ENCODE data around the gene DDX31.

Gene DDX31

GRCh38 chr9:132673355-132673754, 3.6 kb upstream of the DDX31 start:
- DNase-seq (ENCODE audit: low spot score) = peak; percentile 83

GRCh38 chr9:132672413-132672690, 2.6 kb upstream of the DDX31 start:
- peak; percentile 6 for DNase-seq (ENCODE audit: low spot score)

GRCh38 chr9:132671620-132672412, 2.0 kb upstream of the DDX31 start:
- peak; percentile 6 for DNase-seq (ENCODE audit: low spot score)

DNA sequence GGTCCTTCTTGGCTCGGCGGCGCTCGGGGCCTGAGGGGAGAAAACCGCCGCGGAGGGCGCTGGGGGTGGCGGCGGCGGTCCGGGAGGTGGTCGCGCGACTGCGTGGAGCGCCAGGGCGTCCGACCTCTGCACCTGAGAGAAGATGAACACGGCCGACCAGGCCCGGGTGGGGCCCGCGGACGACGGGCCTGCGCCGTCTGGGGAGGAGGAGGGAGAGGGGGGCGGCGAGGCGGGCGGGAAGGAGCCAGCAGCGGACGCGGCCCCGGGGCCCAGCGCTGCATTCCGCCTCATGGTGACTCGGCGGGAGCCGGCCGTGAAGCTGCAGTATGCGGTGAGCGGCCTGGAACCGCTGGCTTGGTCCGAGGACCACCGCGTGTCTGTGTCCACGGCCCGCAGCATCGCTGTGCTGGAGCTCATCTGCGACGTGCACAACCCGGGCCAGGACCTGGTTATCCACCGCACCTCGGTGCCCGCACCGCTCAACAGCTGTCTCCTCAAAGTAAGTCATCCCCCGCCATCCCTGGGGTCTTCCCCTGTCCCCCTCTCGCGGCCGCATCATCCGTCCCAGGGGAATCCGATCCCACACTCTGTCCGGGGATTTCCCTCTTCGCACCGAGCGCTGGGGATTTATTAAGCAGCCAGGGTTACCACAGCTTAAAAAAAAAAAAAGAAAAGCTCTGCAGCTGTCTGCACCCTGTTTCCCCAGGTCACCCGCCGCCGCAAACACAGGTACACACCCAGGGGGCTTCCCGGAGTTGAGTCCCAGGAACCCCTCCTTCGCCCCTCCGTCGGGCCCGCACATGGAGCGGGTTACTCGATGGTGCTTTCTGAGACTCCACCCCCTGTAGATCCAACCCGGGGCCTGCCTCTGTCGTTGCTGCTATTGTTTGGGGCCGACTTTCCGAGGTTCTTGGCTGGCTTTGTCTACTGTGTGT, 941 bp upstream of the DDX31 start, which contains the start of gene GTF3C4:
TSS of gene GTF3C4 (plus strand) at position 8 of the 935 bp plus-strand sequence. CDS start at position 143, 135 bp downstream.
- DNase-seq (ENCODE audit: low spot score) = peak; percentile 67

GRCh38 chr9:132669319-132669697, 475 bp downstream of the DDX31 start:
- DNase-seq (ENCODE audit: low spot score) = no peak

DNA sequence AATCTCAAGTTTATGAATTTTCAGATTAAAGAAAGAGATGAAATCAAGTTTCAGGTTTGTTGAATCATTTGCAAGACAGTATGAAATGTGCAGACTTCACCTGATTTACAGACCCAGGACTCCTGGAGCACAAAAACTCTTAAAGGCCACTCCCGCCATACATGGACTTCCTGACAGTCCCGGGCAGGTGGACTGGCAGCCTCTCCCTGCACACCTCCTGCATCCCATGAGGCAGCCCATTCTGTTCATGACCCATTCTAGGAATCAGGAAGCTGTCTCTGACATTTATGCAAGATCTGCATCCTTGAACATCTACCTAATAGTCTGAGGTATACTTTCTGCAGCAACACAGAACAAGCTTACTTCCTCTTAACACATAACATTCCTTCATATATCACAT, 5.9 kb downstream of the DDX31 start:
- DNase-seq (ENCODE audit: low spot score) = no peak

- DNase-seq (ENCODE audit: low spot score) = no peak
Observed at GRCh38 chr9:132663117-132663516, 6.7 kb downstream of the DDX31 start.

GRCh38 chr9:132662152-132662945, 7.4 kb downstream of the DDX31 start:
- no peak for DNase-seq (ENCODE audit: low spot score)

GRCh38 chr9:132656299-132656698, 13.5 kb downstream of the DDX31 start:
- DNase-seq (ENCODE audit: low spot score) = no peak

DNA sequence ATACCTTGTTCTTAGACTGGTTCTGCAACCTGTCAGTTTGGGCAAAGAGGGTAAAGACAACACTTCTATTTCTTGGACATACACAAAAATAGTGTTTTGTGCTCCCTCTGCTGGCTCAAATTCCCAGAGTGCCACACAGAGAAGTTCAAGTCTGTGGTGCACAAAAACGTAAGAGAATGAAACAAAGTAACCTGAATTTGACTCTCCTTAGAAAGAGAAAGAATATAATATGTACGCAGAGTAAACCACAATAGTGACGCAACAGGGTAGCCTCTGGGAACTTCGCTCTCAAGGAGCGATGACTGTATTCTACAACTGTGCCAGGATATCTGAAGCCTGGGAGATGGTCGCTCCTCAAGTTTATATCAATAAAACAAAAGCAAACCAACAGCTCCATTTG, 18.5 kb downstream of the DDX31 start:
- DNase-seq (ENCODE audit: low spot score) = peak; percentile 43

GRCh38 chr9:132648685-132649084, 21.1 kb downstream of the DDX31 start:
- no peak for DNase-seq (ENCODE audit: low spot score)

DNA sequence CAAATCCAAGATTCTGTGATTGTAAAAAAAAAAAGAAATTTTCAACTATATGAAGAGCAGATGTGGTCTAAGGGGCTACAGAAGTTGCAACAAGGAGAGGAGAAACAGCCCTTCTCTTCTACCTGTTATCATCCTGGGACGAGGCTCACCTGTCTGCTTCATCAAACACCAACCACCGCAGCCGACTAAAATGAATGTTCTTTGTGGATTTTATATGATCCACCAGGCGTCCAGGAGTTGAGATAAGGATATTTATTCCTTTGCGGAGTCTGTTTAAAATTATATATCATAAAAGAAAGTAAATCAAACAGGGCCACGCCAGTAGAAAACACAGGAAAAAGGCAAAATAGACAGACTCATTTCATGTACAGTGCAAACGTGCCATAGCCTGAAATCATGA, 21.5 kb downstream of the DDX31 start:
- DNase-seq (ENCODE audit: low spot score) = no peak

DNA sequence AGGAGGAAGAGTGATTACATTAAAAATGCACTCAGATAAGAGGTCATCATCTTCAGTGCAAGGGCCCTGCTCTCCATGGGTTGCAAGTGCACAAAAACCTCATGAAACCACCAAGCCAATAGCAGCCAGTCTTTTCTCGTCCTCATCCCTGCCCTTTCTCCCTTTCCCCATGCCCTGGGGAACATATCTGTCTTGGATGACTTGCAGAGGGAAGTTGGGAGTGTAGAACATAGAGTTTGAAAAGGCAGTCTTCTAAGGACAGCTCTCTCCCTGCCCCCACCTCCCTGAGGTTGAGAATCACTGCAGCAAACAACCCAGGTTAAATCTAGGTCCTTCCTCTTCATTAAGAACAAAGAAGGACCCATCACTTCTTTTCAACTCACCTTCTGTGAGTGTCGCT, 22.0 kb downstream of the DDX31 start:
- no peak for DNase-seq (ENCODE audit: low spot score)

DNA sequence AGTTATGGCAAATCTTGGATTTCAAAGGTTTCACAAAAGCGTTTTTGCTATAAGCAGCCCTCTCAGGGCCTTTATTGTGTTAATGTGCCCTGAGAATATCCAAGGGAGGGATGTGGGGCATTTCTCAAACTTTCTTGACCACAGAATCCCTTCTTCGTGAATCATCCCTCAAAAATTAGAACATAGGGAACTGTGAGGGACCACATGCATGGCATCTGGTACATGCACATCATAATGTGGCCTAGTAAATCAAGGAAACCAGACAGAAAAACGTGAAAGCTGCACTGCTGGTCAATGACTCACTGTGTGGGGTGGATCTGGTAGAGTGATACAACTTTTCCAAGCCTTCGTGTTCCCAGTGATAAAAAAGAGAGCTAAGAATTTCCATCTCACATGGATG, 22.4 kb downstream of the DDX31 start:
- DNase-seq (ENCODE audit: low spot score) = no peak

DNA sequence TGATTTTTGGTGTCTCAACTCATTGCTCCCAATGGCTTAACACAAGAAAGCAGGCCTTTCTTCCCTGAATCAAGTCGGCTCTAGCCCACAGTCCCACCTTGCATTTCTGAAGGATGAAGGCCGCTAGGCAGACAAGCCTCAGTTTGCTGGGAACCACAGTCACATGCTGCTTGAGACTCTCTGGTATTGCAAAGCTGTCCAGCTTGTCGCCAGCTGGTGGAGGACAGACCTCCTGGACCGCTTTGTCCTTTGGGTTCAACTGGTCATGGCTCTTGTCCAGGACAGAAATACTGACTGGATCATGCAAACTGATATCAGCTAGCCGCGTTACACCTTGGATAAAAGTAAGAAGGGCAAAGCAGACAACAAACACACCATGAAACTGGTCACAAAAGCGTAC, 23.1 kb downstream of the DDX31 start:
- no peak for DNase-seq (ENCODE audit: low spot score)

- DNase-seq (ENCODE audit: low spot score) = no peak
Observed at GRCh38 chr9:132645711-132646110, 24.1 kb downstream of the DDX31 start.

DNA sequence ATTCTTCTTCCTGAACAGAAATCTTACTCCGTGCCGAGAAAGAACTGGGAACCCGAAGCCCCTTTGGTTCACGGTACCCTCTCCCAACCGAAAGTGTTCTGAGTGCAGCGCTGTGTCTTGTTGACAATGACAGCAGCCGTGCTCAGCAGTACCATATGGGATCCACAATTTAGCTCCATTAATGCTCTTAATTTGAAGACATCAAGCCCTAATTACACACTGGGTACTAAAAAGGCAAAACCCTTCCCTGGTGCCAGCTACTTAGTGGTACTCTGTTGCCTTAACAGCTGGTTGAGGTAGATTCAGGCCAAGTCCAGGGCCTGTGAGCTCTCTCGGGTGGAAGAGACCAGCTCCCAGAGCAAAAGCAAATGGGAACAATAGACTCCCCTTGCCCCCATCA, 24.5 kb downstream of the DDX31 start:
- DNase-seq (ENCODE audit: low spot score) = no peak

GRCh38 chr9:132644251-132644650, 25.5 kb downstream of the DDX31 start:
- DNase-seq (ENCODE audit: low spot score) = peak; percentile 52

GRCh38 chr9:132641216-132641615, 28.6 kb downstream of the DDX31 start:
- DNase-seq (ENCODE audit: low spot score) = no peak

DNA sequence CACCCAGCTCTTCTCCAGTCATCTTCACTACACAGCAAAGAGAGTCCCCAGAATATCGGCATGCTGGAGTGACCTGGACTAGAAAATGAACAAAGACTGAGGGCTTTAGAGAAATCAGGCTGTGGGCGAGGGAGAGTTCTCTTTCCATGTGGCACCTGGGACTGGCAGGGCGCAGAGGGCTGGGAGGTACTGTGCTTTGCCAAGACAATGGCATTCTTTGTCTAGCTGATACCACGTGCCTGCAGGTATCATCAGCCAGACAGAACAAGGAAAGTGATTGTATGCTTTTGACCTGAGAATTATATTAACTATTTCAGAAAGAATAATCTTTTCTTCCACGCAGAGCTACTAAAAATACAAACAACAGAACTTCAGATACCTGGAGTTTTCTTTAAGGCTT, 30.5 kb downstream of the DDX31 start:
- no peak for DNase-seq (ENCODE audit: low spot score)

DNA sequence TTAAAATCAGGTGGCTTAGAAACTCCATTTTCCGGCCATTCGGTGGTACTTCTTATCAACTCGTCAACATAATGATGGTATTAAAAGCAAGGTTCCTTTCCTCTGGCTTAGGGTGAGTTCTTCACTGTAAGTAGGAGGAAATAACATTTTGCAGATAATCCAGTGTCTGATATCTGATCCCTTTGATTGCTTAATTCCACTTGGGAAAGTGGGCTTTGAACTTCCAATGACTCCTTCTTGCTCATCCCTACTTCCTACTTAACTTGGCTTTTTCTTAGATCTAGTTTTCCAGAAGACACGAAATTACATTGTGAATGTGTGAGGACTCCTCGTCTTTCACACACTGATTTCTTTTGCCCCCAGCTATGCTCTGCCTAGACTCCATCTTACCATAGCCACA, 31.5 kb downstream of the DDX31 start:
- DNase-seq (ENCODE audit: low spot score) = no peak

GRCh38 chr9:132637801-132638200, 32.0 kb downstream of the DDX31 start:
- no peak for DNase-seq (ENCODE audit: low spot score)

DNA sequence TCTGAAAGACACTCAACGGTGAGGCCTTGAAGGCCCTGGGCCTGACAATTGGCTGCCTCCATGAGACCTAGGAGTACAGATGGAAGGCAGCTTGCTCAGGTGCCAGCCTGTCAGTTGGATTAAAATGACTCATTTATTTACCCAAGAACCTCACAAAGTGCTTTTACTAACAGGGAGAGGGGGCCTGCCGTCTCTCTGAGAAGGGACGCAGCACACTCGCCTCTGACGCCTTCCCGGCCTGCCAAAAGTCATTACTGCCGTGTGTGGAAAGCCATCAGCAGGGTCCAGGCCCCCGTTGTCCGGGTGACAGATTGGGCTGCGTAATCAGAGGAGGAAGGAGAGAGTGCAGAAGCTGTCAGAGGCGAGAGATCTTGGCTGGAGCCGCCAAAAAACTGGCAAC, 32.4 kb downstream of the DDX31 start:
- DNase-seq (ENCODE audit: low spot score) = no peak

Measured in NAMALWA (cell line).